ENCODE data around the gene ANKS6. TPM values are rescaled to one million over a fixed set of nuclear protein-coding genes. Genes with fewer than 3 reads are reported as not detected.

The ANKS6 gene
- total RNA-seq, 2 donors from 2014 or later, result 13.2 to 32.0 TPM

DNA sequence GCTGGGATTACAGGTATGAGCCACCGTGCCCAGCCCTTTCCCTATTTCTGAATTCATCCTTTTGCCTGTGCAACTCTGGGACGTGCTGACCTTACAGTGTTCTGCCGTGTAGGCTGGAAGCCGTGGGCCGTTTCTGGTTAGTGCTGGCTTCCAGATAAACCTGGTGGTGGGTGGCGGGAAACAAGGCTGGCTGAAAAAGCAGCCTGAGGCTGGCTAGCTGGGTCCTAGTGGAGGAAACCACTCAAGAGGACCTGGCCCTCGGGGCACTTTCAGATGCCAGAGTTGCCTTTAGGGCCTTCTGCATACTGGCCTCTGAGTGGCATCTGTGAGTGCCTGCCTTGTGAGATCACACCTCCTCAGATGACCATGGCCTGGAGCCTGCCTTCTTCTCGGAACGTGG, 38.0 kb upstream of the ANKS6 start:
- Histone ChIP-seq H3K36me3 (replicated peaks in 1 of 2; ENCODE audit: insufficient read depth in 1 of 2, low read depth in 2 of 2) (peaks cover 0 to 4% of the 10 kb centered on the region in 2 donors), H3K9me3 (no peaks in the 10 kb centered on the region), H3K27ac (no peak overlapping the region), H3K27me3 (no peaks in the 10 kb centered on the region), H3K4me1 (no peaks in the 10 kb centered on the region), H3K4me3 (no peak overlapping the region)
- no peak for ATAC-seq
- DNase-seq, result no peak
- intact Hi-C loops (cut with DNase I), result no loop called here
- TF ChIP-seq, protein P1, sequence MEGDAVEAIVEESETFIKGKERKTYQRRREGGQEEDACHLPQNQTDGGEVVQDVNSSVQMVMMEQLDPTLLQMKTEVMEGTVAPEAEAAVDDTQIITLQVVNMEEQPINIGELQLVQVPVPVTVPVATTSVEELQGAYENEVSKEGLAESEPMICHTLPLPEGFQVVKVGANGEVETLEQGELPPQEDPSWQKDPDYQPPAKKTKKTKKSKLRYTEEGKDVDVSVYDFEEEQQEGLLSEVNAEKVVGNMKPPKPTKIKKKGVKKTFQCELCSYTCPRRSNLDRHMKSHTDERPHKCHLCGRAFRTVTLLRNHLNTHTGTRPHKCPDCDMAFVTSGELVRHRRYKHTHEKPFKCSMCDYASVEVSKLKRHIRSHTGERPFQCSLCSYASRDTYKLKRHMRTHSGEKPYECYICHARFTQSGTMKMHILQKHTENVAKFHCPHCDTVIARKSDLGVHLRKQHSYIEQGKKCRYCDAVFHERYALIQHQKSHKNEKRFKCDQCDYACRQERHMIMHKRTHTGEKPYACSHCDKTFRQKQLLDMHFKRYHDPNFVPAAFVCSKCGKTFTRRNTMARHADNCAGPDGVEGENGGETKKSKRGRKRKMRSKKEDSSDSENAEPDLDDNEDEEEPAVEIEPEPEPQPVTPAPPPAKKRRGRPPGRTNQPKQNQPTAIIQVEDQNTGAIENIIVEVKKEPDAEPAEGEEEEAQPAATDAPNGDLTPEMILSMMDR (IDR thresholded peaks at IDR 0.05), result no peak
- WGBS, 2 donors, result 90 to 92% methylated on average over 9 of the region's 9 CpGs

DNA sequence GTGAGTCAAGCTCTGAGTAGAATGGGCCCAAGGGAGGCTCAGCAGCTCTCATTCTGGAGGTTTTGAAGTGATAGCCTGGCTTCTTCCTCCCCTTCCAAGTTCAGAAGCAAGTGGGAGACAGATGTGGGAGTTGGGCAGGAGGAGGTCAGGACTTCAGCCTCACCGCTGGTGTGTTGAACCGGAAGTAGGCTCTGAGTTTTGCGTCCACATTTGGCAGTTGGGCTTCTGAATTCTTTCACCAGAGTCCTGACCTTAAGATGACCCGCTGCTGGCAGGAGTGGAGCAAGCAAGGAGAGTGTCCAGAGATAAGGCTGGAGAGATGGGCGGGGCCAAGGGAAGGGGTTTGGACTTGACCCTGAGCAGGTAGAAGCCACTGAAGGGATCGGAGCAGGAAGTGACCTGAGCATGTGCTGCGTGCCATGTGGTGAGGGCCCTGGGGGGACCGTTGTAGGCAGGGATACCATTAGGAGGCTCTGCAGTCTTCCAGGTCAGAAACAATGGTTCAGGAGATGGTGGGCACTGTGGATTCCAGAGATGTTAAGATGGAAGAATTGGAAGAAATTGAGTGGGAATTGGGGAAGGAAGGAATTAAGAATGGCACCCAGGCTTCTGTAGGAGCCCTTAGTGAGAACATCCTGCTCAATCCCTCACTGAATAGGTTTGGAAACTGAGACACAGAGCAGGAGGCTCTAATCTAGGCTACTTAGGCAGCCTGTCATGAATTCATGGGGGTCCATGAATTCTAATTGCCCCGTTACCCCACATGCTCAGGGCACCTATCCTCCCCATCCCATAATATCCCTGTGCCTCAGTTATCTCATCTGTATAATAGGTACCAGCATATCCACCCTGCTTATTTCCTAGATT, 37.0 kb upstream of the ANKS6 start:
- no peaks in the 10 kb centered on the region for H3K27me3 ChIP-seq
- TF ChIP-seq, protein P1 (IDR thresholded peaks at IDR 0.05), result no peak
- TF ChIP-seq POLR2A (IDR thresholded peaks at IDR 0.05), result no peak
- intact Hi-C loops (cut with DNase I), result no loop called here
- no peaks in the 10 kb centered on the region for H3K4me1 ChIP-seq
- no peaks in the 10 kb centered on the region for H3K9me3 ChIP-seq
- ATAC-seq, result peak; percentile 73
- no peak overlapping the region for H3K4me3 ChIP-seq
- peaks cover 0 to 4% of the 10 kb centered on the region in 2 donors for H3K36me3 ChIP-seq (replicated peaks in 1 of 2; ENCODE audit: insufficient read depth in 1 of 2, low read depth in 2 of 2)
- DNase-seq, result peak; percentile 49 to 76 (median 65)
- no peak overlapping the region for H3K27ac ChIP-seq
- WGBS, 2 donors, result 45 to 61% methylated on average over 9 of the region's 9 CpGs

DNA sequence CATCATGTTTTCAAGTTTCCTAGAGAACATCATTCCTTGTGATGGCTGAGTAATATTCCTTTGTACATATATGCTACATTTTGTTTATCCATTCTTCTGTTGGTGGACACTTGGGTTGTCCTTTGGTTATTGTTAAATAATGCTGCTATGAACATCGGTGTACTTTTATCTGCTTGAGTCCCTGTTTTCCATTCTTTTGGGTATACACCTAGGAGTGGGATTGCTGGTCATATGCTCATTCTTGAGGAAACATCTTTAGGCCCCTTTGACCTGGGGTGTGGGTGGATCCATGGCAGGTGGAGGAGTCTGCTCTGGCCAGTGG, 36.4 kb upstream of the ANKS6 start:
- DNase-seq (no peak), ATAC-seq (no peak)
- no peak overlapping the region for H3K27ac ChIP-seq
- H3K9me3 ChIP-seq, result no peaks in the 10 kb centered on the region
- H3K4me3 ChIP-seq, result no peak overlapping the region
- peaks cover 0 to 6% of the 10 kb centered on the region in 2 donors for H3K36me3 ChIP-seq (replicated peaks in 1 of 2; ENCODE audit: insufficient read depth in 1 of 2, low read depth in 2 of 2)
- TF ChIP-seq, protein P1 (IDR thresholded peaks at IDR 0.05), result no peak
- TF ChIP-seq POLR2A (IDR thresholded peaks at IDR 0.05), result no peak
- WGBS, 2 donors, result 92 to 95% methylated on average over 1 of the region's 1 CpG
- H3K27me3 ChIP-seq, result no peaks in the 10 kb centered on the region
- intact Hi-C loops (cut with DNase I), result no loop called here
- no peaks in the 10 kb centered on the region for H3K4me1 ChIP-seq

DNA sequence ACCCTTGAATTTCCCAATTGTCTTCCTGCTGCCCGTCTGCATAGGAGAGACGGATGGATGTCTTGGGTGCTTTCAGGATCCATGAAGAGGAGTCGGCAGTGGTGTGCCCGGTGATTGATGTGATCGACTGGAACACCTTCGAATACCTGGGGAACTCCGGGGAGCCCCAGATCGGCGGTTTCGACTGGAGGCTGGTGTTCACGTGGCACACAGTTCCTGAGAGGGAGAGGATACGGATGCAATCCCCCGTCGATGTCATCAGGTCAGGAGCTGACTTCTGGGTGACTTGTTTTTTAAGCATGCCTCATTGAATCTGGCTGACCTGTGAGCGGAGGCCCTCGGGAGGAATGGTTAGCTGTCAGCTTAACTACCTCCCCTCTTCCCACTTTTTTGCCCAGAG, 35.3 kb upstream of the ANKS6 start:
- no peak overlapping the region for H3K4me3 ChIP-seq
- intact Hi-C loops (cut with DNase I), result no loop called here
- DNase-seq, result no peak
- WGBS, 2 donors, result 93 to 94% methylated on average over 16 of the region's 16 CpGs
- TF ChIP-seq POLR2A (IDR thresholded peaks at IDR 0.05), result no peak
- TF ChIP-seq, protein P1 (IDR thresholded peaks at IDR 0.05), result no peak
- no peaks in the 10 kb centered on the region for H3K27me3 ChIP-seq
- no peaks in the 10 kb centered on the region for H3K4me1 ChIP-seq
- no peak overlapping the region for H3K27ac ChIP-seq
- no peak for ATAC-seq
- H3K9me3 ChIP-seq, result no peaks in the 10 kb centered on the region
- peaks cover 0 to 2% of the 10 kb centered on the region in 2 donors for H3K36me3 ChIP-seq (replicated peaks in 1 of 2; ENCODE audit: insufficient read depth in 1 of 2, low read depth in 2 of 2)

DNA sequence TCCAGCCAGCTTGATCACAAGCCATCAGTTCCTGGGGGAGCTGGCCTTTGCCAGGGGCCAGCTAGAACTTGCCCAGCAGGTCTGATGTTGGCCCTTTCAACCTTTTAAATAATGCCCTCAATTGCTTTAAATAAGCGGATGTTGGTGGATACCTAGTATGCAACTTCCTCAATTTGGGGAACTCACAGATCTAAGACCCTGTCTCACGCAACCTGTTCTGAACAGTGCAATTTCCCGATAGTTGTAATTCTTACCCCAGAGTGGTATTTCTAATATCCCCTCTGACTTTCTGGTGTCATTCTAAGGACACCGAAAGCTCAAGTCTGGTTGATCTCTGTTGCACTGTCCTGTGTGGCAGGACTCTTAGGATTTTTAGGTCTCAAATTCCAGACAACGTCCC, 34.2 kb upstream of the ANKS6 start:
- ATAC-seq, result no peak
- TF ChIP-seq, protein P1 (IDR thresholded peaks at IDR 0.05), result no peak
- no peak for TF ChIP-seq POLR2A (IDR thresholded peaks at IDR 0.05)
- Histone ChIP-seq H3K4me3 (no peak overlapping the region), H3K36me3 (replicated peaks in 1 of 2; ENCODE audit: insufficient read depth in 1 of 2, low read depth in 2 of 2) (peaks cover 0 to 2% of the 10 kb centered on the region in 2 donors), H3K27ac (no peak overlapping the region), H3K27me3 (no peaks in the 10 kb centered on the region), H3K4me1 (no peaks in the 10 kb centered on the region), H3K9me3 (no peaks in the 10 kb centered on the region)
- WGBS, 2 donors, result 84 to 92% methylated on average over 5 of the region's 5 CpGs
- intact Hi-C loops (cut with DNase I), result no loop called here
- DNase-seq, result no peak
